H9 (cell line): ENCODE measurements around the gene STK35. TPM values are rescaled to one million over a fixed set of nuclear protein-coding genes. Genes with fewer than 3 reads are reported as not detected.

Experiments
- DNase-seq: peaks from one replicate; pipeline ENCODE4 v3.0.0-alpha.2; 2017
- H2AFZ ChIP-seq: one replicate; pipeline ENCODE4 v1.6.1; 2013; ENCODE audit warnings: mild to moderate bottlenecking, low read length, control low read depth, moderate library complexity
- H2AK5ac ChIP-seq: 2 replicates; pipeline ENCODE4 v1.6.1; 2013; ENCODE audit warnings: low read length, control low read depth, mixed read lengths; ENCODE audit not compliant: insufficient read length
- H2BK120ac ChIP-seq: one replicate; pipeline ENCODE4 v1.6.1; 2013; ENCODE audit warnings: low read depth, mild to moderate bottlenecking, low read length, control low read depth, inconsistent platforms; ENCODE audit not compliant: poor library complexity, severe bottlenecking
- H2BK12ac ChIP-seq: 2 replicates; pipeline ENCODE4 v1.6.1; 2013; ENCODE audit warnings: low read length, control low read depth, mixed read lengths, low read depth; ENCODE audit not compliant: insufficient read length
- H2BK15ac ChIP-seq: 2 replicates; pipeline ENCODE4 v1.6.1; 2013; ENCODE audit warnings: low read depth, low read length, control low read depth
- H2BK20ac ChIP-seq: one replicate; pipeline ENCODE4 v1.6.1; 2013; ENCODE audit warnings: low read depth, mild to moderate bottlenecking, low read length, control low read depth, inconsistent platforms; ENCODE audit not compliant: poor library complexity, severe bottlenecking
- H2BK5ac ChIP-seq: 2 replicates; pipeline ENCODE4 v1.6.1; 2013; ENCODE audit warnings: low read length, control low read depth, mixed read lengths; ENCODE audit not compliant: insufficient read length
- H3K14ac ChIP-seq: 2 replicates; pipeline ENCODE4 v1.6.1; 2013; ENCODE audit warnings: low read length, control low read depth; ENCODE audit not compliant: insufficient read depth
- H3K18ac ChIP-seq: 2 replicates; pipeline ENCODE4 v1.6.1; 2013; ENCODE audit warnings: low read depth, mild to moderate bottlenecking, mixed read lengths, low read length, control low read depth; ENCODE audit not compliant: insufficient read length
- H3K23ac ChIP-seq: 2 replicates; pipeline ENCODE4 v1.6.1; 2013; ENCODE audit warnings: low read length, control low read depth, mixed read lengths, low read depth; ENCODE audit not compliant: insufficient read length
- H3K23me2 ChIP-seq: 2 replicates; pipeline ENCODE4 v1.6.1; 2013; ENCODE audit warnings: low read depth, mild to moderate bottlenecking, mixed read lengths, low read length, control low read depth; ENCODE audit not compliant: insufficient read length, poor library complexity, severe bottlenecking
- H3K27ac ChIP-seq: 2 replicates; pipeline ENCODE4 v1.5.1; 2013; ENCODE audit warnings: low read length, control low read depth, mixed read lengths, low read depth; ENCODE audit not compliant: insufficient read length
- H3K27me3 ChIP-seq: 2 replicates; pipeline ENCODE4 v1.6.1; 2013; ENCODE audit warnings: low read length, control low read depth, inconsistent platforms; ENCODE audit not compliant: insufficient read depth
- H3K4ac ChIP-seq: 2 replicates; pipeline ENCODE4 v1.6.1; 2013; ENCODE audit warnings: low read depth, mild to moderate bottlenecking, control low read depth, inconsistent platforms, low read length, moderate library complexity
- H3K4me1 ChIP-seq: 2 replicates; pipeline ENCODE4 v1.6.1; 2013; ENCODE audit warnings: low read length, control low read depth, inconsistent platforms; ENCODE audit not compliant: insufficient read depth
- H3K4me2 ChIP-seq: 2 replicates; pipeline ENCODE4 v1.6.1; 2013; ENCODE audit warnings: low read length, control low read depth, mixed read lengths; ENCODE audit not compliant: insufficient read length, insufficient read depth
- H3K56ac ChIP-seq: 2 replicates; pipeline ENCODE4 v1.6.1; 2013; ENCODE audit warnings: low read depth, mild to moderate bottlenecking, mixed read lengths, low read length, control low read depth; ENCODE audit not compliant: insufficient read length
- H3K79me1 ChIP-seq: 2 replicates; pipeline ENCODE4 v1.6.1; 2013; ENCODE audit warnings: low read depth, mild to moderate bottlenecking, moderate library complexity, low read length, control low read depth, inconsistent platforms; ENCODE audit not compliant: insufficient read depth, poor library complexity, severe bottlenecking
- H3K79me2 ChIP-seq: 2 replicates; pipeline ENCODE4 v1.6.1; 2013; ENCODE audit warnings: low read length, control low read depth, inconsistent platforms; ENCODE audit not compliant: insufficient read depth
- H3K9ac ChIP-seq: 2 replicates; pipeline ENCODE4 v1.6.1; 2013; ENCODE audit warnings: low read length, control low read depth, mixed read lengths; ENCODE audit not compliant: insufficient read length; ENCODE audit errors: extremely low read depth
- H3K9me3 ChIP-seq: one replicate; pipeline ENCODE4 v1.6.1; 2013; ENCODE audit warnings: low read depth, low read length, inconsistent platforms; ENCODE audit not compliant: control insufficient read depth
- H3T11ph ChIP-seq: one replicate; pipeline ENCODE4 v1.6.1; 2013; ENCODE audit warnings: mild to moderate bottlenecking, low read length, control low read depth, inconsistent platforms
- H4K20me1 ChIP-seq: one replicate; pipeline ENCODE4 v1.6.1; 2013; ENCODE audit not compliant: control insufficient read depth, insufficient read length, insufficient read depth
- H4K5ac ChIP-seq: 2 replicates; pipeline ENCODE4 v1.6.1; 2013; ENCODE audit warnings: low read depth, mild to moderate bottlenecking, mixed read lengths, low read length, control low read depth; ENCODE audit not compliant: insufficient read length
- H4K8ac ChIP-seq: replicated peaks from 2 replicates; pipeline ENCODE4 v1.6.1; 2013; ENCODE audit warnings: low read length, control low read depth, mixed read lengths, low read depth; ENCODE audit not compliant: insufficient read length
- H4K91ac ChIP-seq: 2 replicates; pipeline ENCODE4 v1.6.1; 2013; ENCODE audit warnings: low read depth, mild to moderate bottlenecking, moderate library complexity, mixed read lengths, low read length, control low read depth; ENCODE audit not compliant: insufficient read length
- H3K27ac Mint-ChIP-seq, 3 experiments: 2 replicates in 2 of 3; 3 replicates in 1 of 3; pipeline ENCODE4 v1.8.0; 2020 to 2021; ENCODE audit warnings: mixed read lengths in 3 of 3, mild to moderate bottlenecking in 1 of 3, moderate library complexity in 1 of 3
- H3K27me3 Mint-ChIP-seq: 2 replicates; pipeline ENCODE4 v1.8.0; 2021; ENCODE audit warnings: low read depth, mild to moderate bottlenecking, moderate library complexity, mixed read lengths
- H3K36me3 Mint-ChIP-seq, 3 experiments: 2 replicates in 2 of 3; 3 replicates in 1 of 3; pipeline ENCODE4 v1.8.0; 2020 to 2021; ENCODE audit warnings: low read depth in 3 of 3, mixed read lengths in 3 of 3; ENCODE audit not compliant: insufficient read depth in 1 of 3
- H3K4me1 Mint-ChIP-seq, 2 experiments: 2 replicates each; pipeline ENCODE4 v1.8.0; 2020; ENCODE audit warnings: mixed read lengths in 2 of 2
- H3K4me3 Mint-ChIP-seq, 2 experiments: 2 replicates in 1 of 2; 3 replicates in 1 of 2; pipeline ENCODE4 v1.8.0; 2020 to 2021; ENCODE audit warnings: mild to moderate bottlenecking in 2 of 2, mixed read lengths in 2 of 2, moderate library complexity in 1 of 2
- H3K9me3 Mint-ChIP-seq, 2 experiments: 2 replicates in 1 of 2; 3 replicates in 1 of 2; pipeline ENCODE4 v1.8.0; 2020; ENCODE audit warnings: mild to moderate bottlenecking in 2 of 2, mixed read lengths in 2 of 2, moderate library complexity in 1 of 2
- WGBS: extraction: QIAGEN DNeasy Blood & Tissue Kit; methylation state at CpG from one replicate; pipeline ENCODE4 v1.1.7; 2013; ENCODE audit warnings: missing lambda C conversion rate, low lambda C conversion rate, mixed read lengths; ENCODE audit not compliant: insufficient read length; ENCODE audit errors: extremely low coverage; 5-methylcytosine and 5-hydroxymethylcytosine counted together
- total RNA-seq: library from RNA; stranded (reverse); gene quantifications from 2 replicates; pipeline ENCODE4 v1.2.1, GENCODE V29; 2021
- TF ChIP-seq, protein P1 (sequence below): fragments of 200-600 bp; sonication (generic); conservative IDR thresholded peaks from 3 replicates; pipeline ENCODE4 v1.8.0; 2021; ENCODE audit warnings: antibody characterized with exemption, mild to moderate bottlenecking

The STK35 gene
- total RNA-seq, 1 experiment from 2014 or later = 66.2 TPM

DNA sequence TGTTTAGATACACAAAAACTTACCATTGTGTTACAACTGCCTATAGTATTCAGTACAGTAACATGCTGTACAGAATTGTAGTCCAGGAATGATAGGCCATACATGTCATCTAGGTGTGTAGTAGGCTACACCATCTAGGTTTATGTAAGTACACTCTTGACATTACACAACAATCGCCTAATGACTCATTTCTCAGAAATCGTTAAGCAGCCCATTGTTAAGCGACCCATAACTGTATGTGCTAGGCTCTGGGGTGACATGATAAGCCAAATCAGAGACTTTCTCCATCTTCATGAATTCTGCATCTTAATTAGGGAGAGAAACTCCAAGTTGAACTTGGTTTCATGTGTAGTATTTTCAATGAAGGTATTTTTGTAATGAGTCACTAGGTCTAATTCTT, 17.2 kb downstream of the STK35 start:
- Histone ChIP-seq H3K23me2 (no peaks in the 10 kb centered on the region), H3K79me1 (peaks cover 8% of the 10 kb centered on the region), H3K79me2 (peaks cover 16% of the 10 kb centered on the region; the same call in 1 of the 2 replicates), H3K27me3 (no peaks in the 10 kb centered on the region), H3K27ac (no peak overlapping the region), H4K20me1 (no peaks in the 10 kb centered on the region), H3T11ph (no peak overlapping the region), H4K8ac (no peak overlapping the region), H4K91ac (no peak overlapping the region), H3K23ac (no peak overlapping the region), H3K9me3 (no peaks in the 10 kb centered on the region), H2BK20ac (no peak overlapping the region), H3K9ac (no peak overlapping the region), H3K18ac (no peak overlapping the region), H2AFZ (no peak overlapping the region), H2AK5ac (no peak overlapping the region), H2BK15ac (no peak overlapping the region), H4K5ac (no peak overlapping the region), H3K14ac (no peak overlapping the region), H2BK120ac (no peak overlapping the region), H3K4me2 (no peak overlapping the region), H3K56ac (no peak overlapping the region), H3K4ac (no peak overlapping the region), H2BK5ac (no peak overlapping the region), H2BK12ac (no peak overlapping the region), H3K4me1 (no peaks in the 10 kb centered on the region)
- Mint-ChIP-seq H3K9me3 (no peaks in the 10 kb centered on the region), H3K27me3 (no peaks in the 10 kb centered on the region), H3K36me3 (peaks cover 25 to 55% (median 40%) of the 10 kb centered on the region in 3 experiments), H3K27ac (no peak overlapping the region), H3K4me3 (no peak overlapping the region), H3K4me1 (peaks cover 4 to 10% of the 10 kb centered on the region in 2 experiments)
- TF ChIP-seq, protein P1, sequence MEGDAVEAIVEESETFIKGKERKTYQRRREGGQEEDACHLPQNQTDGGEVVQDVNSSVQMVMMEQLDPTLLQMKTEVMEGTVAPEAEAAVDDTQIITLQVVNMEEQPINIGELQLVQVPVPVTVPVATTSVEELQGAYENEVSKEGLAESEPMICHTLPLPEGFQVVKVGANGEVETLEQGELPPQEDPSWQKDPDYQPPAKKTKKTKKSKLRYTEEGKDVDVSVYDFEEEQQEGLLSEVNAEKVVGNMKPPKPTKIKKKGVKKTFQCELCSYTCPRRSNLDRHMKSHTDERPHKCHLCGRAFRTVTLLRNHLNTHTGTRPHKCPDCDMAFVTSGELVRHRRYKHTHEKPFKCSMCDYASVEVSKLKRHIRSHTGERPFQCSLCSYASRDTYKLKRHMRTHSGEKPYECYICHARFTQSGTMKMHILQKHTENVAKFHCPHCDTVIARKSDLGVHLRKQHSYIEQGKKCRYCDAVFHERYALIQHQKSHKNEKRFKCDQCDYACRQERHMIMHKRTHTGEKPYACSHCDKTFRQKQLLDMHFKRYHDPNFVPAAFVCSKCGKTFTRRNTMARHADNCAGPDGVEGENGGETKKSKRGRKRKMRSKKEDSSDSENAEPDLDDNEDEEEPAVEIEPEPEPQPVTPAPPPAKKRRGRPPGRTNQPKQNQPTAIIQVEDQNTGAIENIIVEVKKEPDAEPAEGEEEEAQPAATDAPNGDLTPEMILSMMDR = no peak
- no peak for DNase-seq
- no CpG with 5 or more reads among the region's 3 CpGs for WGBS
